Measurements from ENCODE around the gene SDC1.

DNA sequence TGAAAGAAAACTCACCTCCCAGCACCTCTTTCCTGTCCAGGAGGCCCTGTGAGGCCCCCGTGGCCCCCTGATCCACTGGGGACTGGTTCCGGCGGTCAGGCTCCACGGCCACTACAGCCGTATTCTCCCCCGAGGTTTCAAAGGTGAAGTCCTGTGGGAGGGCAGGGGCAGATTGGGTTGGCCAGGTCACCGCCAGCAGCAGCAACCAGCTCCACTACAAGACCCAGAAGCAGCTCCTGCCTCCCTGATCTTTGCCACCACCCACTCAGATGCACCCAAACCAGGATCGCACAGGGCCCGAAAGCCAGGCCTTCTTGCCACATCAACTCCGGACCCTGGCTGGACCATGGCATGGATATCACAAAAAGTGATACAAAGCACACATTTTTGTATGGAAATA, 21.9 kb downstream of the SDC1 start:
- TF ChIP-seq, protein P1, sequence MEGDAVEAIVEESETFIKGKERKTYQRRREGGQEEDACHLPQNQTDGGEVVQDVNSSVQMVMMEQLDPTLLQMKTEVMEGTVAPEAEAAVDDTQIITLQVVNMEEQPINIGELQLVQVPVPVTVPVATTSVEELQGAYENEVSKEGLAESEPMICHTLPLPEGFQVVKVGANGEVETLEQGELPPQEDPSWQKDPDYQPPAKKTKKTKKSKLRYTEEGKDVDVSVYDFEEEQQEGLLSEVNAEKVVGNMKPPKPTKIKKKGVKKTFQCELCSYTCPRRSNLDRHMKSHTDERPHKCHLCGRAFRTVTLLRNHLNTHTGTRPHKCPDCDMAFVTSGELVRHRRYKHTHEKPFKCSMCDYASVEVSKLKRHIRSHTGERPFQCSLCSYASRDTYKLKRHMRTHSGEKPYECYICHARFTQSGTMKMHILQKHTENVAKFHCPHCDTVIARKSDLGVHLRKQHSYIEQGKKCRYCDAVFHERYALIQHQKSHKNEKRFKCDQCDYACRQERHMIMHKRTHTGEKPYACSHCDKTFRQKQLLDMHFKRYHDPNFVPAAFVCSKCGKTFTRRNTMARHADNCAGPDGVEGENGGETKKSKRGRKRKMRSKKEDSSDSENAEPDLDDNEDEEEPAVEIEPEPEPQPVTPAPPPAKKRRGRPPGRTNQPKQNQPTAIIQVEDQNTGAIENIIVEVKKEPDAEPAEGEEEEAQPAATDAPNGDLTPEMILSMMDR (IDR thresholded peaks at IDR 0.05; ENCODE audit: poor library complexity): no peak
- no peak for TF ChIP-seq EZH2 (IDR thresholded peaks at IDR 0.05; ENCODE audit: borderline replicate concordance)
